Measurements from ENCODE around the gene NAV1.
"Not testable (repeated sequence)": the region's sequence is repeated elsewhere in the genome, so short reads cannot be mapped to it uniquely, and the experiment has no call there.

Gene NAV1

GRCh38 chr1:201573923-201574322 lies 35.0 kb downstream of the NAV1 start:
- no peak for DNase-seq (ENCODE audit: low read depth, low spot score)
- no peak overlapping the region for H3K4me3 ChIP-seq (ENCODE audit: low read length)

GRCh38 chr1:201575912-201576311 lies 37.0 kb downstream of the NAV1 start:
- H3K4me3 ChIP-seq (ENCODE audit: low read length): no peak overlapping the region
- no peak for DNase-seq (ENCODE audit: low read depth, low spot score)

- H3K4me3 ChIP-seq (ENCODE audit: low read length): no peak overlapping the region
Observed at GRCh38 chr1:201576914-201577313, 38.0 kb downstream of the NAV1 start.

GRCh38 chr1:201578008-201578888 lies 39.3 kb downstream of the NAV1 start:
- no peak overlapping the region for H3K4me3 ChIP-seq (ENCODE audit: low read length)
- DNase-seq (ENCODE audit: low read depth, low spot score): no peak

More at GRCh38 chr1:201576914-201577313, 38.0 kb downstream of the NAV1 start:
- no peak for DNase-seq (ENCODE audit: low read depth, low spot score)

GRCh38 chr1:201581371-201581770 lies 42.4 kb downstream of the NAV1 start:
- H3K4me3 ChIP-seq (ENCODE audit: low read length); DNase-seq (ENCODE audit: low read depth, low spot score): not testable (repeated sequence)

GRCh38 chr1:201582705-201583442 lies 43.9 kb downstream of the NAV1 start:
- DNase-seq (ENCODE audit: low read depth, low spot score): no peak
- H3K4me3 ChIP-seq (ENCODE audit: low read length): no peak overlapping the region

GRCh38 chr1:201583663-201584062 lies 44.7 kb downstream of the NAV1 start:
- no peak overlapping the region for H3K4me3 ChIP-seq (ENCODE audit: low read length)
- no peak for DNase-seq (ENCODE audit: low read depth, low spot score)

GRCh38 chr1:201584471-201585092 lies 45.7 kb downstream of the NAV1 start:
- H3K4me3 ChIP-seq (ENCODE audit: low read length): no peak overlapping the region
- no peak for DNase-seq (ENCODE audit: low read depth, low spot score)

GRCh38 chr1:201585093-201585483 lies 46.2 kb downstream of the NAV1 start:
- DNase-seq (ENCODE audit: low read depth, low spot score): no peak
- H3K4me3 ChIP-seq (ENCODE audit: low read length): no peak overlapping the region

- DNase-seq (ENCODE audit: low read depth, low spot score): no peak
- no peak overlapping the region for H3K4me3 ChIP-seq (ENCODE audit: low read length)
Observed at GRCh38 chr1:201585901-201586300, 47.0 kb downstream of the NAV1 start.

GRCh38 chr1:201586806-201587205 lies 47.9 kb downstream of the NAV1 start:
- DNase-seq (ENCODE audit: low read depth, low spot score): no peak
- H3K4me3 ChIP-seq (ENCODE audit: low read length): no peak overlapping the region

GRCh38 chr1:201587729-201588128 lies 48.8 kb downstream of the NAV1 start:
- DNase-seq (ENCODE audit: low read depth, low spot score): no peak
- no peak overlapping the region for H3K4me3 ChIP-seq (ENCODE audit: low read length)

All from Jurkat, Clone E6-1 (cell line).